ENCODE results near the gene RAB3IP. TPM values are rescaled to one million over a fixed set of nuclear protein-coding genes. Genes with fewer than 3 reads are reported as not detected.

The RAB3IP gene
- total and polyA plus RNA-seq, 2 of the 4 experiments (the other 2 are of a cell fraction), result 1.5 to 2.7 TPM

DNA sequence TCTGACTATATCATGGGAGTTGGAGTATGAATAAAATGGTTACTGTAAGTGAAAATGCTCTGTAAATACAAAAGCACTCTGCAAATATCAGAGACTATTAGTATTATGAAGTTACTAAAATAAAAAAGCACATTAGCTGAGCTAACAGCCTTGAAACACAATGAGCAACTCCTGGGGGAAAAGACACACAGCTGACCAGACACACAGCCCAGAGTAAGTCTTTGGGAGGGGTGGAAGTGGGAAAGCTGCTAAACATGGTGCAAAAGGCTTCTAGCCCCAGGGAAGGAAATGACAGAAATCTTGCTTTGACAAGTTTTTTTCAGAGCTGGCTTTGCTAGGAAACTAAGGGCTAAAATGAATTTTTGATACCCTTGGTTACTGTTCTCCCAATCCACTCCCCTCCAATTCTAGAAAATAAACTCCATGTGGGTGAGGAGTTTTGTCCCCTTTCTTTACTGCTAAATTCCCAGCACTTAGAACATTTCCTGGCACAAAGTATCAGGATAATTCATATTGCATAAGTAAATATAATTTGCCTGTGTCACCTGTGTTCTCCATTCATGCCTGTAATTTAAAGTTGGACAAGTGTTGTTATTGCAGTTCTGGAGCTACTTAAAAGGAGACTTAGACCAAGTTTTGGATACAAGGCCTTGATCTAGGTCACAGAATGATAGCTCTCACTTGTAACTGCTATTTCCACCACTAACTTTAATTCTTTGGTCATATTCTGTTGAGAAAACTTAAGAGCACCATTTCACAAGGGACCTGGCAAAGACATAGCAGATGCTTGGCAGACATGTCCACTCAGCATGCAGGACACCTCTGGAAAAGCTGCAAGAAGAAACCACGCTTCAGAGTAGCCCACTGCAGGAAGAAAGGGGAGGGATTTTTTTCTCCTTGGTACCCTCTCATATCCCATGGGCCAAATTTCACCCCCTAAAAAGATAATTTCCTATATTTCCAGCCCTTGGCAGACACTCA is 19.0 kb upstream of the RAB3IP start:
- intact Hi-C loops (cut with micrococcal nuclease) (no loop called here), in situ Hi-C loops (cut with MboI; ENCODE audit: low sequenced_read_pairs) (loop anchor here (10.0 kb wide), 1 partner anchor 65 kb away; no protein-coding TSS in a partner anchor), dilution Hi-C loops (cut with HindIII; ENCODE audit: low sequenced_read_pairs, unreplicated experiment) (no loop called here)
- Histone ChIP-seq H3K14ac (replicated peaks; ENCODE audit: low read depth, low read length) (no peak overlapping the region), H3K27me3 (ENCODE audit: control insufficient read depth, insufficient read depth, low read length) (peaks cover 11% of the 10 kb centered on the region), H4K91ac (ENCODE audit: insufficient read depth, low read depth, low read length) (no peak overlapping the region), H2BK120ac (ENCODE audit: low read depth, low read length) (no peak overlapping the region), H4K20me1 (ENCODE audit: insufficient read depth, low read length) (no peaks in the 10 kb centered on the region), H2BK20ac (ENCODE audit: low read depth, low read length) (no peak overlapping the region), H3K4me2 (ENCODE audit: low read depth, low read length) (no peak overlapping the region), H4K5ac (ENCODE audit: low read depth, low read length) (no peak overlapping the region), H3K9ac (ENCODE audit: low read depth, low read length) (no peak overlapping the region), H3K23ac (ENCODE audit: low read depth, low read length) (no peak overlapping the region), H2BK5ac (ENCODE audit: low read depth, low read length, poor library complexity, severe bottlenecking) (no peak overlapping the region), H2AK5ac (ENCODE audit: low read depth, low read length) (no peak overlapping the region), H3K4me1 (ENCODE audit: control insufficient read depth, insufficient read depth, low read length) (no peaks in the 10 kb centered on the region), H3K9me1 (ENCODE audit: insufficient read depth, low read length) (no peaks in the 10 kb centered on the region), H3K18ac (ENCODE audit: low read depth, low read length) (no peak overlapping the region), H2AK9ac (replicated peaks; ENCODE audit: low read depth, low read length, poor library complexity) (no peak overlapping the region), H3K4ac (ENCODE audit: low read depth, low read length) (no peak overlapping the region), H2BK15ac (ENCODE audit: low read depth, low read length) (no peak overlapping the region), H3K4me3 (ENCODE audit: insufficient read depth, low read depth, low read length) (no peak overlapping the region), H3K79me1 (ENCODE audit: low read depth in 1 of 2, low read length in 2 of 2) (no peaks in the 10 kb centered on the region), H3K9me3 (ENCODE audit: control insufficient read depth, insufficient read depth, low read length) (no peaks in the 10 kb centered on the region), H3K36me3 (ENCODE audit: control insufficient read depth, insufficient read depth, low read length) (no peaks in the 10 kb centered on the region), H3K27ac (ENCODE audit: insufficient read depth, low read length) (no peak overlapping the region), H4K8ac (ENCODE audit: low read depth in 2 of 2, low read length in 2 of 2) (no peak overlapping the region), H2AFZ (replicated peaks; ENCODE audit: low read length, poor library complexity) (no peak overlapping the region), H3K56ac (ENCODE audit: extremely low read depth, insufficient read depth, low read length) (no peak overlapping the region)
- ChIA-PET POLR2A (ENCODE audit: unreplicated experiment) (no interaction called here), CTCF (interaction anchor here (0.7 to 1.0 kb wide), 2 partner anchors 9 to 17 kb away, joined by 3 read pairs; no protein-coding TSS in a partner anchor)
- no TSS peak for BruUV-seq (replicated peaks)
- no peak for DNase-seq
- WGBS, 2 experiments (ENCODE audit: extremely low coverage in 2 of 2, insufficient read length in 1 of 2), result no CpG with 5 or more reads among the region's 1 CpG
- no peak for ATAC-seq (ENCODE audit: low read depth)
- TF ChIP-seq FOS (IDR thresholded peaks at IDR 0.05; ENCODE audit: low read depth, low read length) (no peak), SMC3 (IDR thresholded peaks at IDR 0.05; ENCODE audit: low read depth, low read length) (no peak), MAFK (IDR thresholded peaks at IDR 0.05; ENCODE audit: low read depth, low read length) (no peak), BHLHE40 (IDR thresholded peaks at IDR 0.05; ENCODE audit: low read depth, low read length) (no peak), CHD1 (IDR thresholded peaks at IDR 0.05; ENCODE audit: low read depth, low read length) (no peak), RAD21 (IDR thresholded peaks at IDR 0.05; ENCODE audit: low read length) (no peak), POLR2A (IDR thresholded peaks at IDR 0.05; ENCODE audit: low read depth, low read length) (no peak), NFE2L2 (IDR thresholded peaks at IDR 0.05; ENCODE audit: low read depth, low read length) (no peak), ELK1 (IDR thresholded peaks at IDR 0.05; ENCODE audit: borderline replicate concordance, low read depth, low read length) (no peak), MAZ (IDR thresholded peaks at IDR 0.05; ENCODE audit: borderline replicate concordance, low read depth, low read length) (no peak), USF2 (IDR thresholded peaks at IDR 0.05; ENCODE audit: low read depth, low read length) (no peak), MXI1 (IDR thresholded peaks at IDR 0.05; ENCODE audit: borderline replicate concordance, low read depth, low read length) (no peak), RCOR1 (IDR thresholded peaks at IDR 0.05; ENCODE audit: insufficient replicate concordance, low read length) (no peak)
- TF ChIP-seq, protein P1, sequence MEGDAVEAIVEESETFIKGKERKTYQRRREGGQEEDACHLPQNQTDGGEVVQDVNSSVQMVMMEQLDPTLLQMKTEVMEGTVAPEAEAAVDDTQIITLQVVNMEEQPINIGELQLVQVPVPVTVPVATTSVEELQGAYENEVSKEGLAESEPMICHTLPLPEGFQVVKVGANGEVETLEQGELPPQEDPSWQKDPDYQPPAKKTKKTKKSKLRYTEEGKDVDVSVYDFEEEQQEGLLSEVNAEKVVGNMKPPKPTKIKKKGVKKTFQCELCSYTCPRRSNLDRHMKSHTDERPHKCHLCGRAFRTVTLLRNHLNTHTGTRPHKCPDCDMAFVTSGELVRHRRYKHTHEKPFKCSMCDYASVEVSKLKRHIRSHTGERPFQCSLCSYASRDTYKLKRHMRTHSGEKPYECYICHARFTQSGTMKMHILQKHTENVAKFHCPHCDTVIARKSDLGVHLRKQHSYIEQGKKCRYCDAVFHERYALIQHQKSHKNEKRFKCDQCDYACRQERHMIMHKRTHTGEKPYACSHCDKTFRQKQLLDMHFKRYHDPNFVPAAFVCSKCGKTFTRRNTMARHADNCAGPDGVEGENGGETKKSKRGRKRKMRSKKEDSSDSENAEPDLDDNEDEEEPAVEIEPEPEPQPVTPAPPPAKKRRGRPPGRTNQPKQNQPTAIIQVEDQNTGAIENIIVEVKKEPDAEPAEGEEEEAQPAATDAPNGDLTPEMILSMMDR (conservative IDR thresholded peaks at IDR 0.05; ENCODE audit: low read depth, low read length), result no peak
